Heart left ventricle (tissue), 16 donors: ENCODE results near the gene ELOB. TPM values are rescaled to one million over a fixed set of nuclear protein-coding genes. Genes with fewer than 3 reads are reported as not detected.

Source experiments
- ATAC-seq, 4 donors: fragments of 200-7000 bp; cut with Tn5 transposase; one replicate each; pipeline ENCODE4 v1.9.1; 2020 to 2022; ENCODE audit warnings: moderate library complexity in 4 of 4, mild to moderate bottlenecking in 3 of 4, moderate number of reproducible peaks in 1 of 4
- DNase-seq, 5 donors: peaks; one replicate each; pipeline ENCODE4 v3.0.0-alpha.2; 2020
- H3K27ac ChIP-seq, 12 donors: fragments of 200-600 bp; sonication (generic) in 4 of 12; one replicate each; pipeline versions ENCODE4 v1.5.0 to v1.8.0; 2016 to 2022; ENCODE audit warnings: mild to moderate bottlenecking in 2 of 12
- H3K27me3 ChIP-seq, 9 donors: fragments of 200-600 bp; sonication (generic) in 2 of 9; one replicate each; pipeline versions ENCODE4 v1.5.1 to v1.8.0; 2016 to 2022; ENCODE audit warnings: mild to moderate bottlenecking in 3 of 9
- H3K36me3 ChIP-seq, 9 donors: fragments of 200-600 bp; sonication (generic) in 2 of 9; one replicate each; pipeline versions ENCODE4 v1.5.0 to v1.8.0; 2018 to 2022; ENCODE audit warnings: mild to moderate bottlenecking in 2 of 9
- H3K4me1 ChIP-seq, 12 donors: fragments of 200-600 bp; sonication (generic) in 4 of 12; one replicate each; pipeline versions ENCODE4 v1.5.0 to v1.8.0; 2016 to 2022; ENCODE audit warnings: mild to moderate bottlenecking in 3 of 12
- H3K4me3 ChIP-seq, 12 donors: fragments of 200-600 bp; sonication (generic) in 4 of 12; one replicate each; pipeline versions ENCODE4 v1.5.0 to v1.8.0; 2017 to 2022; ENCODE audit warnings: mild to moderate bottlenecking in 9 of 12, moderate library complexity in 4 of 12
- H3K9me3 ChIP-seq, 12 donors: fragments of 200-600 bp; sonication (generic) in 4 of 12; one replicate each; pipeline versions ENCODE4 v1.5.0 to v1.8.0; 2016 to 2022; ENCODE audit warnings: mild to moderate bottlenecking in 1 of 12
- POLR2A ChIP-seq, 2 donors: fragments of 450-650 bp; IDR thresholded peaks; one replicate each; pipeline ENCODE4 v1.6.1; 2017; ENCODE audit warnings: antibody characterized with exemption in 2 of 2, mild to moderate bottlenecking in 2 of 2, moderate library complexity in 2 of 2
- WGBS, 4 donors: extraction: QIAGEN DNeasy Blood & Tissue Kit in 2 of 4; methylation state at CpG; one replicate each; pipeline versions ENCODE4 v1.1.5 to v1.1.7; 2013 to 2018; 5-methylcytosine and 5-hydroxymethylcytosine counted together
- intact Hi-C, 10 donors: fragments of 100-400 bp; cut with DNase I; formaldehyde crosslinking; loops; one replicate each; pipeline versions ENCODE4 v1.11.1 to v1.14.2; 2022
- polyA plus RNA-seq, 2 donors: library from polyadenylated mRNA; stranded (reverse); fragments of 200-250 nt; gene quantifications; one replicate each; pipeline ENCODE4 v1.2.3, GENCODE V29; 2013
- total RNA-seq, 9 donors: library from RNA; depleted of rRNA in 2 of 9; stranded (reverse); fragments of >200 nt in 2 of 9; fragmentation: NEBNext Ultra II Directional in 3 of 9; extraction: Animal tissue kit (Norgen Biotek cat#: 25700) in 3 of 9; gene quantifications; one replicate each; pipeline versions ENCODE4 v1.1.0 to v1.2.4, GENCODE V29; 2016 to 2023
- TF ChIP-seq, protein P1 (sequence below), 12 donors: fragments of 200-600 bp; sonication (generic) in 4 of 12; IDR thresholded peaks; one replicate each; pipeline versions ENCODE4 v1.5.0 to v1.8.0; 2018 to 2022; ENCODE audit warnings: antibody characterized with exemption in 12 of 12, mild to moderate bottlenecking in 5 of 12
- donor health status: ischemic (EF 13 %, LVEDD 7.1; RV severe dilation, severe dysfunction).
- donor health status: healthy with polysubstance abuse.
- donor health status: DM: no; HTN: yes; CAD: no.
- donor health status: DM: no; HTN: no; CAD: no.
- donor health status: ischemic (EF 25% LVEDD 6.9; RV normal size, moderate dysfunction).
- donor health status: ischemic (EF 25% LVEDD 5.7; RV mildly dilated, moderate dysfunction).
- donor health status: healthy.
- donor health status: DM: yes; HTN: yes; CAD: no.
- donor health status: ischemic (EF 35%, LVEDD 5.7; RV mildly dilated, moderate dysfunction).
- donor health status: nonischemic (EF 11% LVEDD 7.7; RV severe dilation, severe dysfunction).
- donor health status: DM: yes; HTN: yes; CAD: no.
- donor health status: PGD.
- donor health status: ischemic (EF 29% LVEDD 5.4; RV normal size, mild dysfunction).
- donor health status: nonischemic (EF 23%, LVEDD 6.1; RV moderate dilation, normal function).

Gene ELOB
- total and polyA plus RNA-seq, 11 donors: 213 to 1,067 (median 325) TPM

DNA sequence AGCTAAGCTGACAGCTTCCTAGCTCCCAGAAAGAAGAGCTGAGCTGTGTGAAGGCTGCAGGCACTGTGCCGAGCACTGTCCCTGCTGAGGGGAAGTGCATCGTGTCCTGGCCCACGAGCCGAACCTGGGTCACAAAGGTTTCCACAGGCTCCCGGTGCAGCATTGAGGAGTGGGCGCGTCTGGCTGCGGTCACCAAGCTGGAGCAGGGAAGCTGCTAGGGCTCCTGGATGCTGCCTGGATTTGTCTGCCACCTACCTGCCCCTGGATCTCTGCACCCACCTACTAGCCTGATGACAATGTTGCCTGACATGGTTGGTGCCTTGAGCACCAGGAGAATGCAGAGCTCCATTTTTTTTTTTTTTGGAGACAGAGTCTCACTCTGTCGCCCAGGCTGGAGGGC is 31.1 kb downstream of the ELOB start:
- intact Hi-C loops: no loop called here
- ATAC-seq: no peak
- H3K9me3 ChIP-seq: no peaks in the 10 kb centered on the region
- H3K27me3 ChIP-seq: no peaks in the 10 kb centered on the region
- H3K4me3 ChIP-seq: no peak overlapping the region
- no peaks in the 10 kb centered on the region for H3K4me1 ChIP-seq
- no peaks in the 10 kb centered on the region for H3K36me3 ChIP-seq
- no peak overlapping the region for H3K27ac ChIP-seq
- TF ChIP-seq, protein P1, sequence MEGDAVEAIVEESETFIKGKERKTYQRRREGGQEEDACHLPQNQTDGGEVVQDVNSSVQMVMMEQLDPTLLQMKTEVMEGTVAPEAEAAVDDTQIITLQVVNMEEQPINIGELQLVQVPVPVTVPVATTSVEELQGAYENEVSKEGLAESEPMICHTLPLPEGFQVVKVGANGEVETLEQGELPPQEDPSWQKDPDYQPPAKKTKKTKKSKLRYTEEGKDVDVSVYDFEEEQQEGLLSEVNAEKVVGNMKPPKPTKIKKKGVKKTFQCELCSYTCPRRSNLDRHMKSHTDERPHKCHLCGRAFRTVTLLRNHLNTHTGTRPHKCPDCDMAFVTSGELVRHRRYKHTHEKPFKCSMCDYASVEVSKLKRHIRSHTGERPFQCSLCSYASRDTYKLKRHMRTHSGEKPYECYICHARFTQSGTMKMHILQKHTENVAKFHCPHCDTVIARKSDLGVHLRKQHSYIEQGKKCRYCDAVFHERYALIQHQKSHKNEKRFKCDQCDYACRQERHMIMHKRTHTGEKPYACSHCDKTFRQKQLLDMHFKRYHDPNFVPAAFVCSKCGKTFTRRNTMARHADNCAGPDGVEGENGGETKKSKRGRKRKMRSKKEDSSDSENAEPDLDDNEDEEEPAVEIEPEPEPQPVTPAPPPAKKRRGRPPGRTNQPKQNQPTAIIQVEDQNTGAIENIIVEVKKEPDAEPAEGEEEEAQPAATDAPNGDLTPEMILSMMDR (IDR thresholded peaks at IDR 0.05): no peak
- TF ChIP-seq POLR2A (IDR thresholded peaks at IDR 0.05): no peak
- 73 to 84% (median 79%) methylated on average over 9 of the region's 9 CpGs for WGBS, 4 donors
- no peak for DNase-seq

DNA sequence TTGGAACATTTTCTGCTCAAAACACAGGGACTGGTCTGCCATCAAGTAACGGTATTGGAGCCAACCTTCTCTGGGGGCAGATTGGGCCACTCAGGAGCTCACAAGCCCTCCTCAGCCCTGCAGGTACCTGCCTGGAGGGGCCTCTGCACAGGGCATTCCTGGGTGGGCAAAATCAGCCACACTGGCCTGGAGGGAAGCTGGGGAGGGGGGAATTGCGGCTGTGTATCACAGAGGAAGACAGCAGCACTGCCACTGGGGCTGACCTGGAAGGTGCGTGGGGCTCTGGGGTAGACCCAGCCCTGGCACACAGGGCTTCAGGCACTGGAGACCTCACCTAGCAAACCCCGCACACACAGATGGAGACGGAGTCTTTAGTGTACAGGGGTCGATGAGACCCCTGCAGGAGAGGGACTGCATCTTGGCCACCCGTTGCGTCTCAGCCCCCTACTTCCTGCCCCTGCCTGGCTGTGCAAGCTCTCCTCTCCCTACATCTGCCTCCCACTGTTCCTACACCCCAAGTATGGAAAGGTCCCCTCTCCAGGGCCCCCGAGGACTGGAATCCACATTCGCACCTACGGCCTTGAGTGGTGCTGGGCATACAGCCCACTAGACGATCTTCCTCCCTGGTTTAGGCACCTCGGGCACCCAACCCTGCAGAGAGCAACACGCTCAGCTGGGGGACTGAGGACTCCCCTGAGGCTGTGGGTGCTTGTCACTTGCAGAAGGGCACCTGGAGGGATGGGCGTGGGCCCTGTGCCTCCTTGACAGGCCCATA is 31.8 kb downstream of the ELOB start:
- TF ChIP-seq, protein P1 (IDR thresholded peaks at IDR 0.05): no peak
- TF ChIP-seq POLR2A (IDR thresholded peaks at IDR 0.05): no peak
- Histone ChIP-seq H3K27me3 (no peaks in the 10 kb centered on the region), H3K9me3 (no peaks in the 10 kb centered on the region), H3K27ac (no peak overlapping the region), H3K4me1 (no peaks in the 10 kb centered on the region), H3K4me3 (no peak overlapping the region), H3K36me3 (no peaks in the 10 kb centered on the region)
- ATAC-seq (no peak), DNase-seq (no peak)
- 54 to 71% (median 67%) methylated on average over 12 to 15 of the region's 15 CpGs for WGBS, 4 donors
- intact Hi-C loops: no loop called here

DNA sequence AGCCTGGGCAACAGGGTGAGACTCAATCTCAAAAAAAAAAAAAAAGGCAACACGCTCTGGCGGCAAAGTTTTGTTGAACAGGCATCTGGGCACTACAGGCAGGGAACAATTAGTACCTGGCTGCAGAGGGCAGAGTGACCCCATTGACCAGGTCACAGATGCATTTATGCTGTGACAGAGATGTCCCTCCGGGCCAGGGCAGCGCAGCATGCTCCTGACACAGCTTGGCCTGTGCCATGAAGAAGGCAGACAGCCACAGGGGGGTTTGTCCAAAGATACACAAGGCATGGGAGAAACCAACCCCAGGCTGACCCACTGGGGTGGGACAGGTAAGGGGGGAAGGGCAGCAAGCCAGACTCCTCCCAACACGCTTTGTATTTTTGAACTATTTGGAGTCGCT is 32.4 kb downstream of the ELOB start:
- H3K36me3 ChIP-seq: no peaks in the 10 kb centered on the region
- H3K9me3 ChIP-seq: no peaks in the 10 kb centered on the region
- peaks cover 0 to under 1% (median 0%) of the 10 kb centered on the region in 9 donors for H3K27me3 ChIP-seq
- no peak for DNase-seq
- intact Hi-C loops: no loop called here
- WGBS, 4 donors: 89 to 93% (median 93%) methylated on average over 6 of the region's 6 CpGs
- ATAC-seq: no peak
- H3K4me3 ChIP-seq: no peak overlapping the region
- TF ChIP-seq, protein P1 (IDR thresholded peaks at IDR 0.05): no peak
- no peak for TF ChIP-seq POLR2A (IDR thresholded peaks at IDR 0.05)
- H3K27ac ChIP-seq: no peak overlapping the region
- H3K4me1 ChIP-seq: no peaks in the 10 kb centered on the region

DNA sequence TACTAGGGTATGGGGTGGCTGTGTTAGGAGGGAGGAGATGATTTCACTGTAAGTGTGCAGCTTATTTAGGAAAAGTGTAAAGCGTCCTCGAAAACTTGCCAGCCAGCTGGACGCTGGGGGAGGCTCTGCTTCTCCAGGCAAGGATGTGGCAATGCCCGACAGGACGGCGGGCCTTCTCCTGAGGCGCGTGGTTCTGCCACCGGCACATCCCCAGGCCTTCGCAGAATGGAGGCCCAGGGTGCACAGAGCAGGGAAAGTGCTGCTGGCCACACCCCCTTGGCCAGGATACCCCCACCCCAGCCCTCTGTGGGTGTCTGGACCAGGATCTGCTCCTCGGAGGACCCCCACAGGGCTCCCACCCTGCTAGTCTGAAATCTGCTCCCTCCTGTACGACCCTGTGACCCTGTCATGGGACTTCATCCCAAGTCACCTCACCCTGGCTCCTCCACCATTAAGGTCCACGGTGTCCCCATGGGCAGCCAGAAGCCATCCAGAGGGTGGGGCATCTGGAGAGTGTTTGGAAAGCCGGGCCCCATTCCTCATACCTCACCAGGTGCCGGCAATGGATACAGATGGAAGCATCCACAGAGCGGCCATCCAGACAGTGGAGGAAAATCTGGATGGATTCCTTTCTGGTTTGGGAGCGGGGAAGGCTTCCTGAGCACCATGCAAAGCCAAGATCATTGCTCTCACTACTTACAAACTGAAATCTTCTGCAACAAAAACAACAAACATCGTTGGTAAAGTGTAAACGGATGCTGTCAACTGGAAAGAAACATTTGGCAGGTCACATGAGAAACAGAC is 33.9 kb downstream of the ELOB start:
- H3K36me3 ChIP-seq: no peaks in the 10 kb centered on the region
- no peaks in the 10 kb centered on the region for H3K9me3 ChIP-seq
- DNase-seq: no peak
- peaks cover 0 to 7% (median 0%) of the 10 kb centered on the region in 9 donors for H3K27me3 ChIP-seq
- H3K4me3 ChIP-seq: no peak overlapping the region
- H3K27ac ChIP-seq: no peak overlapping the region
- 88 to 90% (median 90%) methylated on average over 18 to 19 of the region's 19 CpGs for WGBS, 4 donors
- ATAC-seq: no peak
- intact Hi-C loops: no loop called here
- TF ChIP-seq, protein P1 (IDR thresholded peaks at IDR 0.05): no peak
- TF ChIP-seq POLR2A (IDR thresholded peaks at IDR 0.05): no peak
- no peaks in the 10 kb centered on the region for H3K4me1 ChIP-seq
